ENCODE data around the gene CAPN5.
"Not testable (repeated sequence)": the region's sequence is repeated elsewhere in the genome, so short reads cannot be mapped to it uniquely, and the experiment has no call there.

CAPN5 gene

GRCh38 chr11:77066229-77067042, at the start of gene CAPN5:
TSS of gene CAPN5 (plus strand) at chr11:77066971. CDS start at chr11:77084887, 17,916 bp downstream.
- no peaks in the 10 kb centered on the region for H3K36me3 Mint-ChIP-seq (ENCODE audit: low read depth)
- no peaks in the 10 kb centered on the region for H3K27me3 Mint-ChIP-seq
- peaks cover 5% of the 10 kb centered on the region for H3K4me1 Mint-ChIP-seq (ENCODE audit: low read depth)
- no peaks in the 10 kb centered on the region for H3K9me3 Mint-ChIP-seq
- H3K4me3 Mint-ChIP-seq: peak within 1 kb of the TSS; percentile 79
- peak within 1 kb of the TSS; percentile 49 for H3K27ac Mint-ChIP-seq

GRCh38 chr11:77018396-77018924, 48.3 kb upstream of the CAPN5 start:
- not testable (repeated sequence) for H3K4me1 Mint-ChIP-seq (ENCODE audit: low read depth); H3K4me3 Mint-ChIP-seq; H3K27me3 Mint-ChIP-seq; H3K27ac Mint-ChIP-seq; H3K9me3 Mint-ChIP-seq
- H3K36me3 Mint-ChIP-seq (ENCODE audit: low read depth): peaks cover 12% of the 10 kb centered on the region

GRCh38 chr11:77019976-77020595, 46.7 kb upstream of the CAPN5 start:
- H3K36me3 Mint-ChIP-seq (ENCODE audit: low read depth): peaks cover 12% of the 10 kb centered on the region
- H3K27ac Mint-ChIP-seq: no peak overlapping the region
- no peaks in the 10 kb centered on the region for H3K4me1 Mint-ChIP-seq (ENCODE audit: low read depth)
- H3K9me3 Mint-ChIP-seq: no peaks in the 10 kb centered on the region
- H3K4me3 Mint-ChIP-seq: no peak overlapping the region
- H3K27me3 Mint-ChIP-seq: no peaks in the 10 kb centered on the region

GRCh38 chr11:77020734-77021133, 46.0 kb upstream of the CAPN5 start:
- no peaks in the 10 kb centered on the region for H3K4me1 Mint-ChIP-seq (ENCODE audit: low read depth)
- H3K4me3 Mint-ChIP-seq: no peak overlapping the region
- H3K36me3 Mint-ChIP-seq (ENCODE audit: low read depth): peaks cover 12% of the 10 kb centered on the region
- H3K27ac Mint-ChIP-seq: no peak overlapping the region
- no peaks in the 10 kb centered on the region for H3K27me3 Mint-ChIP-seq
- no peaks in the 10 kb centered on the region for H3K9me3 Mint-ChIP-seq

- Mint-ChIP-seq H3K4me1 (ENCODE audit: low read depth) (no peaks in the 10 kb centered on the region), H3K27me3 (peaks cover 12% of the 10 kb centered on the region), H3K4me3 (no peak overlapping the region), H3K36me3 (ENCODE audit: low read depth) (peaks cover 4% of the 10 kb centered on the region), H3K9me3 (no peaks in the 10 kb centered on the region), H3K27ac (no peak overlapping the region)
Measured at GRCh38 chr11:77024745-77025144, 42.0 kb upstream of the CAPN5 start.

- Mint-ChIP-seq H3K4me3 (no peak overlapping the region), H3K27ac (no peak overlapping the region), H3K27me3 (peaks cover 26% of the 10 kb centered on the region), H3K36me3 (ENCODE audit: low read depth) (peaks cover 4% of the 10 kb centered on the region), H3K9me3 (no peaks in the 10 kb centered on the region), H3K4me1 (ENCODE audit: low read depth) (no peaks in the 10 kb centered on the region)
Measured at GRCh38 chr11:77026221-77026620, 40.5 kb upstream of the CAPN5 start.

- H3K36me3 Mint-ChIP-seq (ENCODE audit: low read depth): peaks cover 1% of the 10 kb centered on the region
- H3K4me3 Mint-ChIP-seq: no peak overlapping the region
- peaks cover 29% of the 10 kb centered on the region for H3K27me3 Mint-ChIP-seq
- H3K4me1 Mint-ChIP-seq (ENCODE audit: low read depth): no peaks in the 10 kb centered on the region
- H3K9me3 Mint-ChIP-seq: no peaks in the 10 kb centered on the region
- H3K27ac Mint-ChIP-seq: no peak overlapping the region
Measured at GRCh38 chr11:77026743-77027142, 40.0 kb upstream of the CAPN5 start.

- H3K27ac Mint-ChIP-seq: no peak overlapping the region
- H3K9me3 Mint-ChIP-seq: no peaks in the 10 kb centered on the region
- H3K4me3 Mint-ChIP-seq: no peak overlapping the region
- no peaks in the 10 kb centered on the region for H3K4me1 Mint-ChIP-seq (ENCODE audit: low read depth)
- H3K27me3 Mint-ChIP-seq: peaks cover 29% of the 10 kb centered on the region
- no peaks in the 10 kb centered on the region for H3K36me3 Mint-ChIP-seq (ENCODE audit: low read depth)
Measured at GRCh38 chr11:77027275-77027674, 39.5 kb upstream of the CAPN5 start.

- no peaks in the 10 kb centered on the region for H3K9me3 Mint-ChIP-seq
- no peaks in the 10 kb centered on the region for H3K4me1 Mint-ChIP-seq (ENCODE audit: low read depth)
- no peak overlapping the region for H3K27ac Mint-ChIP-seq
- H3K27me3 Mint-ChIP-seq: peaks cover 29% of the 10 kb centered on the region
- H3K36me3 Mint-ChIP-seq (ENCODE audit: low read depth): no peaks in the 10 kb centered on the region
- H3K4me3 Mint-ChIP-seq: no peak overlapping the region
Measured at GRCh38 chr11:77029829-77030228, 36.9 kb upstream of the CAPN5 start.

GRCh38 chr11:77030834-77031414, 35.8 kb upstream of the CAPN5 start:
- Mint-ChIP-seq H3K4me3 (no peak overlapping the region), H3K36me3 (ENCODE audit: low read depth) (no peaks in the 10 kb centered on the region), H3K27ac (no peak overlapping the region), H3K4me1 (ENCODE audit: low read depth) (no peaks in the 10 kb centered on the region), H3K9me3 (no peaks in the 10 kb centered on the region), H3K27me3 (peaks cover 29% of the 10 kb centered on the region)

GRCh38 chr11:77031599-77031998, 35.2 kb upstream of the CAPN5 start:
- Mint-ChIP-seq H3K27me3 (peaks cover 33% of the 10 kb centered on the region), H3K4me3 (no peak overlapping the region), H3K27ac (no peak overlapping the region), H3K9me3 (no peaks in the 10 kb centered on the region), H3K4me1 (ENCODE audit: low read depth) (no peaks in the 10 kb centered on the region), H3K36me3 (ENCODE audit: low read depth) (no peaks in the 10 kb centered on the region)

GRCh38 chr11:77035039-77035438, 31.7 kb upstream of the CAPN5 start:
- Mint-ChIP-seq H3K27me3 (peaks cover 42% of the 10 kb centered on the region), H3K4me3 (no peak overlapping the region)

GRCh38 chr11:77035580-77035979, 31.2 kb upstream of the CAPN5 start:
- no peaks in the 10 kb centered on the region for H3K9me3 Mint-ChIP-seq
- H3K36me3 Mint-ChIP-seq (ENCODE audit: low read depth): no peaks in the 10 kb centered on the region
- H3K4me1 Mint-ChIP-seq (ENCODE audit: low read depth): peaks cover 9% of the 10 kb centered on the region
- H3K27ac Mint-ChIP-seq: no peak overlapping the region
- peaks cover 39% of the 10 kb centered on the region for H3K27me3 Mint-ChIP-seq
- H3K4me3 Mint-ChIP-seq: no peak overlapping the region

More at GRCh38 chr11:77035039-77035438, 31.7 kb upstream of the CAPN5 start:
- Mint-ChIP-seq H3K4me1 (ENCODE audit: low read depth) (peaks cover 9% of the 10 kb centered on the region), H3K36me3 (ENCODE audit: low read depth) (no peaks in the 10 kb centered on the region), H3K9me3 (no peaks in the 10 kb centered on the region), H3K27ac (no peak overlapping the region)

- Mint-ChIP-seq H3K9me3 (no peaks in the 10 kb centered on the region), H3K4me1 (ENCODE audit: low read depth) (peaks cover 9% of the 10 kb centered on the region), H3K36me3 (ENCODE audit: low read depth) (no peaks in the 10 kb centered on the region), H3K4me3 (no peak overlapping the region), H3K27me3 (peaks cover 38% of the 10 kb centered on the region), H3K27ac (no peak overlapping the region)
Measured at GRCh38 chr11:77036398-77036797, 30.4 kb upstream of the CAPN5 start.

- H3K27me3 Mint-ChIP-seq: peaks cover 37% of the 10 kb centered on the region
- H3K4me3 Mint-ChIP-seq: no peak overlapping the region
- H3K9me3 Mint-ChIP-seq: no peaks in the 10 kb centered on the region
- H3K4me1 Mint-ChIP-seq (ENCODE audit: low read depth): peaks cover 9% of the 10 kb centered on the region
- H3K36me3 Mint-ChIP-seq (ENCODE audit: low read depth): no peaks in the 10 kb centered on the region
- H3K27ac Mint-ChIP-seq: no peak overlapping the region
Measured at GRCh38 chr11:77037057-77037456, 29.7 kb upstream of the CAPN5 start.

All from stimulated activated naive CD8-positive, alpha-beta T cell treated with anti-CD3 and anti-CD28 coated beads, Interleukin-15, Interleukin-2, amounts not matched to agents 100 ng/mL and 50 ng/mL, for 24 hours (primary cell).